Heart left ventricle (tissue), 16 donors: ENCODE data around the gene DGKA. TPM values are rescaled to one million over a fixed set of nuclear protein-coding genes. Genes with fewer than 3 reads are reported as not detected.

Experiments used
- ATAC-seq, 4 donors: fragments of 200-7000 bp; cut with Tn5 transposase; one replicate each; pipeline ENCODE4 v1.9.1; 2020 to 2022; ENCODE audit warnings: moderate library complexity in 4 of 4, mild to moderate bottlenecking in 3 of 4, moderate number of reproducible peaks in 1 of 4
- DNase-seq, 5 donors: peaks; one replicate each; pipeline ENCODE4 v3.0.0-alpha.2; 2020
- H3K27ac ChIP-seq, 12 donors: fragments of 200-600 bp; sonication (generic) in 4 of 12; one replicate each; pipeline versions ENCODE4 v1.5.0 to v1.8.0; 2016 to 2022; ENCODE audit warnings: mild to moderate bottlenecking in 2 of 12
- H3K27me3 ChIP-seq, 9 donors: fragments of 200-600 bp; sonication (generic) in 2 of 9; one replicate each; pipeline versions ENCODE4 v1.5.1 to v1.8.0; 2016 to 2022; ENCODE audit warnings: mild to moderate bottlenecking in 3 of 9
- H3K36me3 ChIP-seq, 9 donors: fragments of 200-600 bp; sonication (generic) in 2 of 9; one replicate each; pipeline versions ENCODE4 v1.5.0 to v1.8.0; 2018 to 2022; ENCODE audit warnings: mild to moderate bottlenecking in 2 of 9
- H3K4me1 ChIP-seq, 12 donors: fragments of 200-600 bp; sonication (generic) in 4 of 12; one replicate each; pipeline versions ENCODE4 v1.5.0 to v1.8.0; 2016 to 2022; ENCODE audit warnings: mild to moderate bottlenecking in 3 of 12
- H3K4me3 ChIP-seq, 12 donors: fragments of 200-600 bp; sonication (generic) in 4 of 12; one replicate each; pipeline versions ENCODE4 v1.5.0 to v1.8.0; 2017 to 2022; ENCODE audit warnings: mild to moderate bottlenecking in 9 of 12, moderate library complexity in 4 of 12
- H3K9me3 ChIP-seq, 12 donors: fragments of 200-600 bp; sonication (generic) in 4 of 12; one replicate each; pipeline versions ENCODE4 v1.5.0 to v1.8.0; 2016 to 2022; ENCODE audit warnings: mild to moderate bottlenecking in 1 of 12
- POLR2A ChIP-seq, 2 donors: fragments of 450-650 bp; IDR thresholded peaks; one replicate each; pipeline ENCODE4 v1.6.1; 2017; ENCODE audit warnings: antibody characterized with exemption in 2 of 2, mild to moderate bottlenecking in 2 of 2, moderate library complexity in 2 of 2
- whole genome bisulfite sequencing, 4 donors: extraction: QIAGEN DNeasy Blood & Tissue Kit in 2 of 4; methylation state at CpG; one replicate each; pipeline versions ENCODE4 v1.1.5 to v1.1.7; 2013 to 2018; 5-methylcytosine and 5-hydroxymethylcytosine counted together
- intact Hi-C, 10 donors: fragments of 100-400 bp; cut with DNase I; formaldehyde crosslinking; loops; one replicate each; pipeline versions ENCODE4 v1.11.1 to v1.14.2; 2022
- polyA plus RNA-seq, 2 donors: library from polyadenylated mRNA; stranded (reverse); fragments of 200-250 nt; gene quantifications; one replicate each; pipeline ENCODE4 v1.2.3, GENCODE V29; 2013
- total RNA-seq, 9 donors: library from RNA; depleted of rRNA in 2 of 9; stranded (reverse); fragments of >200 nt in 2 of 9; fragmentation: NEBNext Ultra II Directional in 3 of 9; extraction: Animal tissue kit (Norgen Biotek cat#: 25700) in 3 of 9; gene quantifications; one replicate each; pipeline versions ENCODE4 v1.1.0 to v1.2.4, GENCODE V29; 2016 to 2023
- TF ChIP-seq, protein P1 (sequence below), 12 donors: fragments of 200-600 bp; sonication (generic) in 4 of 12; IDR thresholded peaks; one replicate each; pipeline versions ENCODE4 v1.5.0 to v1.8.0; 2018 to 2022; ENCODE audit warnings: antibody characterized with exemption in 12 of 12, mild to moderate bottlenecking in 5 of 12
- donor health status: ischemic (EF 13 %, LVEDD 7.1; RV severe dilation, severe dysfunction).
- donor health status: healthy with polysubstance abuse.
- donor health status: DM: no; HTN: yes; CAD: no.
- donor health status: DM: no; HTN: no; CAD: no.
- donor health status: ischemic (EF 25% LVEDD 6.9; RV normal size, moderate dysfunction).
- donor health status: ischemic (EF 25% LVEDD 5.7; RV mildly dilated, moderate dysfunction).
- donor health status: healthy.
- donor health status: DM: yes; HTN: yes; CAD: no.
- donor health status: ischemic (EF 35%, LVEDD 5.7; RV mildly dilated, moderate dysfunction).
- donor health status: nonischemic (EF 11% LVEDD 7.7; RV severe dilation, severe dysfunction).
- donor health status: DM: yes; HTN: yes; CAD: no.
- donor health status: PGD.
- donor health status: ischemic (EF 29% LVEDD 5.4; RV normal size, mild dysfunction).
- donor health status: nonischemic (EF 23%, LVEDD 6.1; RV moderate dilation, normal function).

The DGKA gene
- total and polyA plus RNA-seq, 11 donors: 5.3 to 27.8 (median 7.8) TPM

DNA sequence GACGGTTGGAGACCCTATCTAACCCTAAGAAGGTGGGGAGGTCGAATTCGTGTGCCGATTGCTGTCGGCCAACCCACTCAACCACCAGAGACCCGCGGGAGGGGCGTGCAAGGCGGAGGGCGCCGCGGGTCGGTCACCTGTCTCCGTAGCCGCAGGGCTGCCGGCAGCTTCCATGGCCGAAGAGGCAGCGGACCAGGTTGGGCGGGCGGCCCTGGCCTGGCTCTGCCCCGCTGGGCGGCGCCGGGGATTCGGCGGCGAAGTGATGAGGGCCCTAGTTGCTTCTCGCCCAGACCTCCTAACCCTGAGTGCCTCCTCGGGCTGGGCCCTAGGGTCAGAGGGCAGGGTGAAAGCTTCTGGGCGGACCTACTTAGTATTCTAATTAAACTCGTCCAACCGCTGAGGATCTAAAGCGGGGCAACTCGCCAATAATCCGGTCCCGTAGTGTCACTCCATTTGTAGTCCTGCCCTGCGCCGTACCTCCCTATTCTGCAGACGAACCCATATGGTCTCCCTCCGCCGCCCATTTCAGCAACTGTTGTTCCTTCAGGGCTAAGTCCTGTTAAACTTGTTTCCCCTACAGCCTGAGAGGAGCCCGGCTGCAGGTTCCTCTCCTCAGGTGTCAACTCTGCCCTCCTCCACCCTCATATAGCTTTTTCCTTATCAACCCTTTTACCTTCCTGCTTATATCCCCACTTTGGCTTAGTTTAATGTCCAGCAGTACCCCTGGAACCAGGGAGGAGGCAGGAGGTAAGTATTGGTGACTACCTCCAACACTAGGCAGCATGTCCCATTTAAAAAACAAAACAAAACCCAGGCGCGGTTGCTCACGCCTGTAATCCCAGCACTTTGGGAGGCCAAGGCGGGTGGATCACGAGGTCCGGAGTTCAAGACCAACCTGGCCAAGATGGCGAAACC is 3.1 kb upstream of the DGKA start, which contains the start of gene PYM1:
Gene PYM1 (minus strand): TSS at position 307 of the 915 bp plus-strand sequence. CDS start 133 bp downstream, at position 174.
- ATAC-seq (peak; percentile 53 to 79 (median 69)), DNase-seq (peak; percentile 83 to 90 (median 85))
- Histone ChIP-seq H3K27me3 (no peaks in the 10 kb centered on the region), H3K27ac (peak within 1 kb of the TSS; percentile 81 to 98 (median 97)), H3K9me3 (no peaks in the 10 kb centered on the region), H3K4me1 (peaks cover 0 to 54% (median 37%) of the 10 kb centered on the region in 12 donors), H3K36me3 (peaks cover 0 to 13% (median 2%) of the 10 kb centered on the region in 9 donors), H3K4me3 (peak within 1 kb of the TSS; percentile 53 to 95 (median 82))
- intact Hi-C loops: loop anchor here in 8 of 10 donors (1.0 to 5.0 kb wide), 9 partner anchors 44 to 111 kb away; partner anchors contain the start of genes DNAJC14 (in 3 of the 8), ORMDL2 (in 3 of the 8), SARNP (in 2 of the 8) and RAB5B (in 1 of the 8)
- peak in 1 of 2 donors; percentile 67 for TF ChIP-seq POLR2A (IDR thresholded peaks at IDR 0.05)
- TF ChIP-seq, protein P1, sequence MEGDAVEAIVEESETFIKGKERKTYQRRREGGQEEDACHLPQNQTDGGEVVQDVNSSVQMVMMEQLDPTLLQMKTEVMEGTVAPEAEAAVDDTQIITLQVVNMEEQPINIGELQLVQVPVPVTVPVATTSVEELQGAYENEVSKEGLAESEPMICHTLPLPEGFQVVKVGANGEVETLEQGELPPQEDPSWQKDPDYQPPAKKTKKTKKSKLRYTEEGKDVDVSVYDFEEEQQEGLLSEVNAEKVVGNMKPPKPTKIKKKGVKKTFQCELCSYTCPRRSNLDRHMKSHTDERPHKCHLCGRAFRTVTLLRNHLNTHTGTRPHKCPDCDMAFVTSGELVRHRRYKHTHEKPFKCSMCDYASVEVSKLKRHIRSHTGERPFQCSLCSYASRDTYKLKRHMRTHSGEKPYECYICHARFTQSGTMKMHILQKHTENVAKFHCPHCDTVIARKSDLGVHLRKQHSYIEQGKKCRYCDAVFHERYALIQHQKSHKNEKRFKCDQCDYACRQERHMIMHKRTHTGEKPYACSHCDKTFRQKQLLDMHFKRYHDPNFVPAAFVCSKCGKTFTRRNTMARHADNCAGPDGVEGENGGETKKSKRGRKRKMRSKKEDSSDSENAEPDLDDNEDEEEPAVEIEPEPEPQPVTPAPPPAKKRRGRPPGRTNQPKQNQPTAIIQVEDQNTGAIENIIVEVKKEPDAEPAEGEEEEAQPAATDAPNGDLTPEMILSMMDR (IDR thresholded peaks at IDR 0.05): peak in 1 of 12 donors; percentile 7
- 7 to 19% (median 9%) methylated on average over 23 to 49 of the region's 49 CpGs for WGBS, 4 donors

DNA sequence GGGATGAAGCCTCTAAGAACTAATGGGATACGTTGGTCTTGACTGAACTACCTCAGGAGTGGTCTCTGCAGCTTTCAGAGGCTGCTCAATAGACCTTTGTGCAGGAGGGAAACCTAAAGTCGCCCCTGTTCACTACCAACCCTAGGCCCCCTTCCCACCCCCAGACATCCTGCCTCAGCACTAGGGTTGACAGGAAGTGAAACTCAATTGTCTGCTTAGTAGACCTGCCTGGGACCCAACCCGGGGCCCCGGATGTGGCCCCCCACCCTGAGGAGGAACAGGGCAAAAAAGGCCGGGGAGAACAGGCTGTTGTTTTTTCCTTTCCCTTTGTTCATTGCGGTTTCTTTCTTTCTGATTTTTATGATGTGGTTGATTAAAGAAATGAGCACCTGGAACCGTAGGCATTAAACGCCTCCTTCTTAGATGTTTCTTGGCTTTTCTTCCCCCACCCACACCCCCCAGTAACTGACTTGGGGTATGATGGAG is 1.6 kb upstream of the DGKA start:
- 55 to 64% (median 62%) methylated on average over 8 of the region's 8 CpGs for WGBS, 4 donors
- intact Hi-C loops: loop anchor here in 7 of 10 donors (5.0 kb wide), 5 partner anchors 43 to 112 kb away; partner anchors contain the start of genes ORMDL2 (in 2 of the 7), SARNP (in 2 of the 7), DNAJC14 (in 1 of the 7) and RAB5B (in 1 of the 7)
- Histone ChIP-seq H3K4me3 (peak overlapping the region in 1 of 12 donors; percentile 83), H3K36me3 (peaks cover 0 to 8% (median 0%) of the 10 kb centered on the region in 9 donors), H3K4me1 (peaks cover 0 to 69% (median 38%) of the 10 kb centered on the region in 12 donors), H3K9me3 (no peaks in the 10 kb centered on the region), H3K27ac (peak overlapping the region in 6 of 12 donors; percentile 4 to 98 (median 34)), H3K27me3 (no peaks in the 10 kb centered on the region)
- TF ChIP-seq POLR2A (IDR thresholded peaks at IDR 0.05): no peak
- TF ChIP-seq, protein P1 (IDR thresholded peaks at IDR 0.05): no peak
- ATAC-seq (no peak), DNase-seq (peak in 2 of 5 donors; percentile 36 to 68)

DNA sequence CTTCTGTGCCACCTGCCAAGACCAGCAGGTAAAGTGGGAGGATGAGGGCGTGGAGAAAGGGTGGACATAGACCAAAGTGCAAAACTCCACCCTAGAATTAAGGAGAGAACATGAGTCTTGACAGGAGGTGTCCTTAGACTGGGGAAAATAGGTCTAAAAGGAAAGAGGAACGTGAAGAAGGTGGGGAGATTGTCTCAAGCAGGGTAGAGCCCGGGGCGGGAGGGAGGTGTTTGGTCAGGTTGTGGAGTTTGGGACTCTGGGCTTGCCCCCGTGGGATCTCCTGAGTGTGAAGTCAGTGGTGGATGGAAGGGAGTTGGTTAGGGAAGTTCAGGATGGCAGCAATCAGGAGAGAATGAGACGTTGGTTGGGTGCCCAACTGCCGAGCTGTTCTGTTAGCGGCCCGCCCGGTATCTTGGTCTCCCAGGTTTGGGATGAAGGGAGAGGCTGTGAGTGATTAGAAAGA is 386 bp downstream of the DGKA start:
- Histone ChIP-seq H3K4me1 (peaks cover 0 to 60% (median 32%) of the 10 kb centered on the region in 12 donors), H3K27ac (peak overlapping the region in 11 of 12 donors; percentile 37 to 98 (median 75)), H3K27me3 (no peaks in the 10 kb centered on the region), H3K36me3 (no peaks in the 10 kb centered on the region), H3K9me3 (no peaks in the 10 kb centered on the region), H3K4me3 (peak overlapping the region; percentile 62 to 88 (median 74))
- ATAC-seq (no peak), DNase-seq (no peak)
- intact Hi-C loops: loop anchor here in 3 of 10 donors (5.0 kb wide), 2 partner anchors 36 to 41 kb away; partner anchors contain the start of genes CDK2 (in 2 of the 3), PMEL (in 2 of the 3) and RAB5B (in 1 of the 3)
- 14 to 15% (median 15%) methylated on average over 10 of the region's 10 CpGs for WGBS, 4 donors
- no peak for TF ChIP-seq POLR2A (IDR thresholded peaks at IDR 0.05)
- TF ChIP-seq, protein P1 (IDR thresholded peaks at IDR 0.05): no peak
